Lung (tissue), 12 donors: ENCODE data around the gene EIF5. TPM values are rescaled to one million over a fixed set of nuclear protein-coding genes. Genes with fewer than 3 reads are reported as not detected.

Experiments
- ATAC-seq: fragments of 200-7000 bp; cut with Tn5 transposase; one replicate; pipeline ENCODE4 v1.9.1; 2020; ENCODE audit warnings: moderate number of reproducible peaks; ENCODE audit not compliant: insufficient read depth, low FRiP score
- DNase-seq, 3 donors: peaks; one replicate each; pipeline ENCODE4 v3.0.0-alpha.2; 2013 to 2017
- H3K27ac ChIP-seq, 2 donors: one replicate each; pipeline ENCODE4 v1.5.1; 2013; ENCODE audit warnings: mild to moderate bottlenecking in 2 of 2, moderate library complexity in 2 of 2, control low read depth in 1 of 2, inconsistent platforms in 1 of 2, low read depth in 1 of 2, low read length in 1 of 2
- H3K27me3 ChIP-seq, 3 donors: one replicate each; pipeline ENCODE4 v1.5.1; 2013; ENCODE audit warnings: low read length in 2 of 3; ENCODE audit not compliant: control insufficient read depth in 3 of 3, insufficient read depth in 3 of 3
- H3K36me3 ChIP-seq, 4 donors: one replicate each; pipeline ENCODE4 v1.5.1; 2013; ENCODE audit warnings: low read length in 4 of 4, mild to moderate bottlenecking in 1 of 4, moderate library complexity in 1 of 4; ENCODE audit not compliant: control insufficient read depth in 4 of 4, insufficient read depth in 4 of 4
- H3K4me1 ChIP-seq, 5 donors: one replicate each; pipeline ENCODE4 v1.5.1; 2013; ENCODE audit warnings: low read length in 5 of 5, mild to moderate bottlenecking in 2 of 5, moderate library complexity in 1 of 5; ENCODE audit not compliant: control insufficient read depth in 5 of 5, insufficient read depth in 5 of 5
- H3K4me3 ChIP-seq: one replicate; pipeline ENCODE4 v1.5.1; 2013; ENCODE audit warnings: mild to moderate bottlenecking, control low read depth, moderate library complexity
- H3K9ac ChIP-seq, 2 donors: one replicate each; pipeline ENCODE4 v1.5.1; 2013; ENCODE audit warnings: low read length in 2 of 2, control low read depth in 1 of 2; ENCODE audit not compliant: insufficient read depth in 1 of 2
- H3K9me3 ChIP-seq, 4 donors: one replicate each; pipeline ENCODE4 v1.5.1; 2013; ENCODE audit warnings: low read length in 3 of 4, mild to moderate bottlenecking in 1 of 4, moderate library complexity in 1 of 4; ENCODE audit not compliant: control insufficient read depth in 4 of 4, insufficient read depth in 3 of 4
- CTCF ChIP-seq: IDR thresholded peaks from 2 replicates; pipeline ENCODE4 v1.5.1; 2012; ENCODE audit warnings: mild to moderate bottlenecking; ENCODE audit errors: control extremely low read depth, extremely low read depth
- WGBS, 2 donors: extraction: QIAGEN DNeasy Blood & Tissue Kit; methylation state at CpG; one replicate each; pipeline ENCODE4 v1.1.7; 2013; 5-methylcytosine and 5-hydroxymethylcytosine counted together
- polyA plus RNA-seq, 2 donors: library from polyadenylated mRNA; stranded (reverse); fragments of 200-250 nt; gene quantifications; one replicate each; pipeline ENCODE4 v1.2.1, GENCODE V29; 2013
- total RNA-seq, 2 donors: library from RNA; depleted of rRNA in 1 of 2; stranded (reverse); fragments of >200 nt in 1 of 2; gene quantifications; one replicate each; pipeline ENCODE4 v1.2.1, GENCODE V29; 2014 to 2021
- donor health status: control.
- donor health status: control.
- donor health status: Bipolar disorder and iron deficiency.
- donor health status: healthy.
- donor health status: DM: yes; HTN: yes; CAD: no.

EIF5 gene
- total and polyA plus RNA-seq, 4 donors = 50.4 to 255 (median 161) TPM

GRCh38 chr14:103374121-103374520 is 40.1 kb downstream of the EIF5 start:
- H3K27ac ChIP-seq = no peak overlapping the region
- H3K36me3 ChIP-seq = no peaks in the 10 kb centered on the region
- H3K9me3 ChIP-seq = no peaks in the 10 kb centered on the region
- ATAC-seq (no peak), DNase-seq (no peak)
- WGBS, 2 donors = 86 to 92% methylated on average over 11 of the region's 11 CpGs
- no peak overlapping the region for H3K9ac ChIP-seq
- no peaks in the 10 kb centered on the region for H3K4me1 ChIP-seq
- no peak overlapping the region for H3K4me3 ChIP-seq
- TF ChIP-seq CTCF = no peak
- no peaks in the 10 kb centered on the region for H3K27me3 ChIP-seq

GRCh38 chr14:103377522-103378037 is 43.5 kb downstream of the EIF5 start:
- Histone ChIP-seq H3K36me3 (no peaks in the 10 kb centered on the region), H3K27me3 (peaks cover 0 to 2% (median 0%) of the 10 kb centered on the region in 3 donors), H3K4me1 (peaks cover 0 to 3% (median 0%) of the 10 kb centered on the region in 5 donors), H3K4me3 (no peak overlapping the region), H3K9ac (no peak overlapping the region), H3K9me3 (peaks cover 0 to 2% (median 0%) of the 10 kb centered on the region in 4 donors), H3K27ac (no peak overlapping the region)
- TF ChIP-seq CTCF = no peak
- ATAC-seq (no peak), DNase-seq (no peak)
- 42 to 83% methylated on average over 2 of the region's 2 CpGs for WGBS, 2 donors

GRCh38 chr14:103378038-103378854 is 44.2 kb downstream of the EIF5 start:
- no peak overlapping the region for H3K27ac ChIP-seq
- H3K9me3 ChIP-seq = peaks cover 0 to 2% (median 0%) of the 10 kb centered on the region in 4 donors
- H3K36me3 ChIP-seq = no peaks in the 10 kb centered on the region
- peaks cover 0 to 2% (median 0%) of the 10 kb centered on the region in 3 donors for H3K27me3 ChIP-seq
- peaks cover 0 to 3% (median 0%) of the 10 kb centered on the region in 5 donors for H3K4me1 ChIP-seq
- no peak for ATAC-seq
- WGBS, 2 donors = 85 to 89% methylated on average over 14 of the region's 14 CpGs
- no peak for TF ChIP-seq CTCF
- no peak overlapping the region for H3K9ac ChIP-seq
- no peak overlapping the region for H3K4me3 ChIP-seq
- no peak for DNase-seq
